A204.1 (cell line): ENCODE results near the gene CLIC4.
"Not testable (repeated sequence)": the region's sequence is repeated elsewhere in the genome, so short reads cannot be mapped to it uniquely, and the experiment has no call there.

Experiments
- FAIRE-seq: peaks from 2 replicates; lab custom pipeline; 2012; peaks lifted over from hg19 to GRCh38; lab: Jason Lieb, UNC

Gene CLIC4

DNA sequence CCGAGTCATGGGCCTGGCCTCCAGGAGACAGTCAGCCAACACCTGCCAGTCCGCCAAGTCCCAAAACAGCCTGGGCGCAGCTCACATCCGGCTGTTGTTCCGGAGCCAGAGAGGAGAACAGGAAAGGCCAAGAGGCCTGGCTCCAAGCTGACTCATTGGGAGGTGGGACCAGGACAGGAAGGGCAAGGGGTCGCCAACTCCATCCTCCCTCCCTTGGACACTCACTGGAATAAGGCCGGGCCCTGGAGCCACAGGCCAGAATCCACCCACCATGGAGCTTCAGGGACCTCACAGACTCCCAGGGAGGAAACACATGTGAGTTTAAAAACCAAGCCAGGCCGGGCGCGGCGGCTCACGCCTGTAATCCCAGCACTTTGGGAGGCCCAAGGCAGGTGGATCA is 25.1 kb upstream of the CLIC4 start:
- no peak for FAIRE-seq

GRCh38 chr1:24721533-24721932 is 23.7 kb upstream of the CLIC4 start:
- no peak for FAIRE-seq

GRCh38 chr1:24722073-24723035 is 22.9 kb upstream of the CLIC4 start:
- FAIRE-seq: not testable (repeated sequence)

DNA sequence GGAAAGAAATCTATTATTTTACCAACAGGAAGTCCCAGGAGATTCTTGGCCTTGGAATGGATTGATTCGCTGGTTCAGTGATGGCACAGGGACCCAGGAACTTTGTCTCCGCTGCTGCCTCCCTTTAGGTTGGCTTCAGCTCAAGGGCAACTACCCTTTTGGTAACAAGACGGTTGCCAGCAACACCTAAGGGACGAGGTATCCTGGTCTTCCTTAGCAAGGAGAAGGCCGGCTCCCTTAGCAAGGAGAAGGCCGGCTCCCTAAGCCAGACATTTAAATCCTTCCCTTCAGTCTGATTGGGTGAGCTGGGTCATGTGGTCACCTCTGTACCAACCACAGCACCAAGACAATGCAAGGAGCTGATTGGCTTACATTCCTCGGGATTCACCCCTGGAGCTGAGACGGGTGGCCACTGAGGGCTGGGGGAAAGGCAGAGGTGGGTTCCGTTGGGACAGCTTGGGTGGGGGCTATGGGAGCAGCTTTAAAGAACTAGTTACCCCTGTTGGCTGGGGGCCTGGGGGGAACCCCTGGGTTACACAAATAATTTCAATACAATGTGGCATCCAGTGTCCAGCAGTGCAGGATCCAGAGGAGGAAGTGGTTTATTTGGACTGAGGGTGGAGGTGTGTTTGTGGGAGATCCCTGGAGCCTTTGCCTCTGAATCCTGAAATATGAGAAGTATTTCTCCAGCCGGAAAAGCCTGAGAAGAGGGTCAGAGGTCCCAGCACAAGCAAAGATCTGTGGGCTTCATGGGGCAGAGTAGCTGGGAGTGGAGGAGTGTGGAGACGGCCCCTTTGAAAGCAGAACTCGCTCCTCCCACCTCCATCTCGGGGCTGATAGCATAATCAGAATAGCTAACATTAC is 20.7 kb upstream of the CLIC4 start:
- FAIRE-seq: no peak

GRCh38 chr1:24725209-24725651 is 20.0 kb upstream of the CLIC4 start:
- FAIRE-seq: no peak

- no peak for FAIRE-seq
Observed at GRCh38 chr1:24726741-24727140, 18.5 kb upstream of the CLIC4 start.

GRCh38 chr1:24727501-24728216 is 17.6 kb upstream of the CLIC4 start:
- FAIRE-seq: no peak

- no peak for FAIRE-seq
Observed at GRCh38 chr1:24728982-24729381, 16.3 kb upstream of the CLIC4 start.

- FAIRE-seq: no peak
Observed at GRCh38 chr1:24732186-24732885, 12.9 kb upstream of the CLIC4 start.

DNA sequence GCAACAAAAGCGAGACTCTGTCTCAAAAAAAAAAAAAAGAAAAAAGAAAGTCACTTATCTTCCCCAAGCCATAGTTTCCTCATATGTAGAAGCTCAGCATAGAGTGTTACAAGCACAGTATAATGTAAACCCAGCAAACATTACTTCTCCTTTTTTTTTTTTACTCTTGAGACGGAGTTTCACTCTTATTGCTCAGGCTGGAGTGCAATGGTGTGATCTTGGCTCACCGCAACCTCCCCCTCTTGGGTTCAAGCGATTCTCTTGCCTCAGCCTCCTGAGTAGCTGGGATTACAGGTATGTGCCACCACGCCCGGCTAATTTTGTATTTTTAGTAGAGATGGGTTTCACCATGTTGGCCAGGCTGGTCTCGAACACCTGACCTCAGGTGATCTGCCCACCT is 11.9 kb upstream of the CLIC4 start:
- FAIRE-seq: not testable (repeated sequence)

GRCh38 chr1:24735156-24735508 is 10.1 kb upstream of the CLIC4 start:
- no peak for FAIRE-seq

GRCh38 chr1:24735509-24736375 is 9.5 kb upstream of the CLIC4 start:
- no peak for FAIRE-seq

GRCh38 chr1:24737368-24738117 is 7.7 kb upstream of the CLIC4 start:
- no peak for FAIRE-seq

DNA sequence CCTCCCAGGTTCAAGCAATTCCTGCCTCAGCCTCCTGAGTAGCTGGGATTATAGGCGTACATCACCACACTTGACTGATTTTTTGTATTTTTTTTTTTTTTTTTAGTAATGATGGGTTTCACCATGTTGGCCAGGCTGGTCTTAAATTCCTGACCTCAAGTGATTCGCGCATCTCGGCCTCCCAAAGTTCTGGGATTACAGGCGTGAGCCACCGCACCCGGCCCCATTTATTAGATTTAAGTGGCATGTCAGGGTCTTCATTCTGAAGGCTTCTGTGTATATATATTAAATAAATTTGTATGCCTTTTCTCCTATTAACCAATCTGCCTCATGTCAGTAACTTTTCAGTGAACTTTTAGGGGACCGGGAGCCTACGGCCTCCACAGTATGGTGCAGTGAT is 6.0 kb upstream of the CLIC4 start:
- no peak for FAIRE-seq

DNA sequence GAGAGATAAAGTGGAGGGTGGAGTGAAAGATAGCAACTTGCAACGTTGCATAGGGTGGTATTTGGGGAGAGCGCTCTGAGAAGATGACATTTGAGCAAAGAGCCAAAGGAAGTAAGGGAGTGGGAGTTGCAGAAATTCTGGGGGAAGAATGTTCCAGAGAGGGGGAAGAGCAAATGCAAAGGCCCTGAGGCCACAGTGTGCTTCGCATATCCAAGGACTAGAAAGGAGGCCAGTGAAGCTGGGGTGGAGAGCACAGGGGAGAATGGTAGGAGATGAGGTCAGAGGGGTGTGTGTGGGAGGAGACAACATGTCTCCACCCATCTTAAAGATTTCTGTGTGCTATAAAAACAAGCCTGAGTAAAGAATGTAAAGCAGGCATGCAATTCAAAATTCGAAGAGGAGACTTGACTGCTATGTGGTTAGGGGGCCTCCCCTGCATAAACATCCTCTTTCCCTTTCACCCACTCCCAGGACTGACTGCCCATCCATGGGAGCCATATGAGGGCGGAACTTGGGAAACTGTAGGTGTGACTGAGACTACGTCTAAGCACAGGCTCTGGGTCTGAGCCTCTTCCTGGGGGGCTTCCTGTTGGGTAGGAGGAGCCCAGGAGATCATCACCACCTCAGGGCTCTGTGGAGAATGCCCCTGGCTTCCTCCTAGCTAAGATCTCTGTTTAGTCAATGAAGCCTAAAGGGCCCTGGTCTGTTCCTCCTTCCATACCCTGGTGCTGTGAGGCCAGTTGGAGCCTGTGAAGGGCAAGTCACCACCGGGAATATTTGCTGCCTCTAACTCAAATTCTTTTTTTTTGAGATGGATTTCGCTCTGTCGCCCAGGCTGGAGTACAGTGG is 2.9 kb upstream of the CLIC4 start:
- FAIRE-seq: no peak

DNA sequence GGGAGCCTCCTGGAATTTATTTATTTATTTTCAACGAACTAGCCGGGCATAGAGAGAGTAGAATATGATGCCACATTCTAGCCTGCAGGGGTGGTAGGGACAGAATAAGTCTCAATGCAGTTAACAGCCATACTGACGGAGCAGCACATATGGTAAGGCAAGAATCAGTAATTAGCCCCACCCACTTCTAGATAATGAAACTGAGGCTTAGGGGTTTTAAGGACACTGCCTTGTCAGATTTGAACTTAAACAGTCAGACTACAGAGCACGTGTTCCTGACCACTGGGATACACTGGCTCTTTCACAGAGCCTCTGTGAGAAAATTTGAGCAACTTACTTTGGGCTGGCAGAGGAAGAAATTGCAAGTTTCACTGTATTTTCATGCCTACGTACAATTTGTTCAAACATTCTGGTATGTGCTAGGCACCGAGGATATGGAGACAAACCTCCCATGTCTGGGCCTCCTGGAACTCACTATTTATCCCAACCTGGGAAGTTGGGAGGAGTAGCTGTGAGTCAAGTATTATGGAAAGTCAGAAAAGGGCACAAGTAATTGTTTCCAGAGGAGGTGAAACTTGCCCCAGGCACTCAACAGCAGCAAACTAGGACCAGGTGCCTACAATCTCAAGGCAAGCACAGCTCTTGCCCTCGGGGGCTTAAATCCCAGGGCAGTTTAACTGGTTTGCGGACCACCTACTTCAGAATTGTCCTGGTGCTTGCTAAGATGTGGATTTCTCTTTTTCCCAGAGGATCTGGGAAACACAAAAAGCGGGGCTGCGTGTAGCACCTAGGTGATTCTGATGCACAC is 1.6 kb upstream of the CLIC4 start:
- no peak for FAIRE-seq

- FAIRE-seq: no peak
Observed at GRCh38 chr1:24745711-24746413, 615 bp downstream of the CLIC4 start.
